HG03196 (cell line): ENCODE data around the gene AMACR.

Experiments used
- ATAC-seq: cut with Tn5 transposase; IDR thresholded peaks from one replicate; pipeline ENCODE4 v1.9.1; 2021; ENCODE audit not compliant: unreplicated experiment

Gene AMACR

GRCh38 chr5:34008802-34009201, 952 bp upstream of the AMACR start:
- no peak for ATAC-seq

GRCh38 chr5:34007201-34007620, 639 bp downstream of the AMACR start:
- no peak for ATAC-seq

GRCh38 chr5:34005681-34006080, 2.2 kb downstream of the AMACR start:
- ATAC-seq = no peak

GRCh38 chr5:34005211-34005610, 2.6 kb downstream of the AMACR start:
- no peak for ATAC-seq

GRCh38 chr5:34003941-34004340, 3.9 kb downstream of the AMACR start:
- ATAC-seq = no peak

GRCh38 chr5:34002629-34003328, 5.1 kb downstream of the AMACR start:
- ATAC-seq = no peak

- no peak for ATAC-seq
These were observed 6.5 kb downstream of the AMACR start for GRCh38 chr5:34001241-34001841.

GRCh38 chr5:33999978-34000377, 7.9 kb downstream of the AMACR start:
- no peak for ATAC-seq

- peak; percentile 52 for ATAC-seq
These were observed 10.4 kb downstream of the AMACR start for GRCh38 chr5:33997331-33997983.

- ATAC-seq = no peak
These were observed 12.0 kb downstream of the AMACR start for GRCh38 chr5:33995865-33996264.

- ATAC-seq = no peak
These were observed 13.0 kb downstream of the AMACR start for GRCh38 chr5:33994845-33995244.

- no peak for ATAC-seq
These were observed 15.0 kb downstream of the AMACR start for GRCh38 chr5:33992864-33993263.

- ATAC-seq = no peak
These were observed 22.4 kb downstream of the AMACR start for GRCh38 chr5:33985447-33985846.

- no peak for ATAC-seq
These were observed 23.2 kb downstream of the AMACR start, which contains the start of gene SLC45A2 for GRCh38 chr5:33984671-33985124. Gene SLC45A2 (minus strand): TSS chr5:33984693. CDS start chr5:33984583, 110 bp downstream.

GRCh38 chr5:33984178-33984577, 23.7 kb downstream of the AMACR start:
- no peak for ATAC-seq

GRCh38 chr5:33981408-33982162, 26.3 kb downstream of the AMACR start:
- ATAC-seq = no peak

- ATAC-seq = no peak
These were observed 27.8 kb downstream of the AMACR start for GRCh38 chr5:33980030-33980429.

- no peak for ATAC-seq
These were observed 29.5 kb downstream of the AMACR start for GRCh38 chr5:33978306-33978705.

- no peak for ATAC-seq
These were observed 31.5 kb downstream of the AMACR start for GRCh38 chr5:33976307-33976706.

- no peak for ATAC-seq
These were observed 32.0 kb downstream of the AMACR start for GRCh38 chr5:33975852-33976251.

GRCh38 chr5:33973271-33973670, 34.6 kb downstream of the AMACR start:
- no peak for ATAC-seq
